ENCODE results near the gene SNRNP25.

Gene SNRNP25

DNA sequence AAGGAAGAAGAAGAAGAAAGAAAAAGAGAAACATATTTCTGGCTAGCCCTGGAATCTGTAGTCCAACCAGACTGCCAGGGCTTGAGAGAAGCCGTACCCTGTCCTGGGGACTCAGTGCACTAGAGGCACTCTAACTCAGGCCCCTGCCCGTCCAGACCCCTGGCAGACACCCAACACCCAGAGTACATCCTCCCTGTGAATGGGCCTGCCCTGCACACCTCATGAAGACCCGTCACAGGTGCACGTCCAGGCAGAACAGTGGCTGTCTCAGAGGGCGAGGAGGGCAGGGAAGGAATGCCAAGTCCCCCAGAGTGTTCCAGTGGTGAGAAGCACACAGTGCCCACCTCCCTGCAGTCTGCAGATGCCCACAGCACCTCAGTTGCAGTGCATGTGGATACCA lies 47.4 kb downstream of the SNRNP25 start:
- no peak overlapping the region for H3K27ac ChIP-seq (ENCODE audit: extremely low read depth, low read depth, low read length)
- H3K36me3 ChIP-seq (ENCODE audit: control insufficient read depth in 2 of 2, insufficient read depth in 1 of 2, low read length in 2 of 2) = peaks cover 0 to 41% of the 10 kb centered on the region in 2 experiments; a peak in 2 of 3 replicates
- H3K4me1 ChIP-seq (ENCODE audit: control insufficient read depth, insufficient read depth, low read length) = no peaks in the 10 kb centered on the region
- H3K4me3 ChIP-seq (ENCODE audit: low read depth, low read length) = no peak overlapping the region
- 0 out of 2 replicates have a peak, but pooled peaks have one; percentile 34 for TF ChIP-seq ZNF600 (tag by site-specific recombination; IDR thresholded peaks at IDR 0.05)
- TF ChIP-seq ZNF133 (tag by site-specific recombination; IDR thresholded peaks at IDR 0.05) = no peak
- TF ChIP-seq ZNF529 (tag by site-specific recombination; IDR thresholded peaks at IDR 0.05; ENCODE audit: insufficient replicate concordance) = no peak
- TF ChIP-seq SP2 (tag by site-specific recombination; IDR thresholded peaks at IDR 0.05) = no peak
- POLR2A ChIA-PET = no interaction called here
- H3K9me3 ChIP-seq (ENCODE audit: control insufficient read depth, insufficient read depth, low read depth, low read length) = no peaks in the 10 kb centered on the region
- CTCF ChIA-PET = interaction anchor here (7.7 kb wide), 1 partner anchor 36 kb away, joined by 80 read pairs; no protein-coding TSS in a partner anchor

DNA sequence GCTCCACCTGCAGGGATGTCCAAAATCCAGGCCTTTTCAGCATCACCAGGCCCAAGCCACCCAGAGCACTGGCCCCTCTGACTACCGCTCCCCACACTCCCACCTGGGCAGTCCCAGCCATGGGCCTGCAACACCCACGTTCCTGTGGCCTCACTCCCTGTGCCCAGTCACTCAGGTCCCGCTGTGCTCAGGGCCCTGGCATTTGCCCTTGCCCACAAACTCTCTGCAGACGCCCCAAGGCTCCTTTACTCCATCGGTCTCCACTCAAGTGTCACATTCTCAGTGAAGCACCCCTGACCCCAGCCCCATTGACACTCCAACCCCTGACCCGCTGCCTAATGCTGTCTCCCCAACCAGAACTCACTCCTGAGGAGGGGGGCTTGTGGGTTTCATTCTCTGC lies 48.0 kb downstream of the SNRNP25 start:
- Histone ChIP-seq H3K4me1 (ENCODE audit: control insufficient read depth, insufficient read depth, low read length) (no peaks in the 10 kb centered on the region), H3K4me3 (ENCODE audit: low read depth, low read length) (no peak overlapping the region), H3K9me3 (ENCODE audit: control insufficient read depth, insufficient read depth, low read depth, low read length) (no peaks in the 10 kb centered on the region), H3K36me3 (ENCODE audit: control insufficient read depth in 2 of 2, insufficient read depth in 1 of 2, low read length in 2 of 2) (peaks cover 0 to 38% of the 10 kb centered on the region in 2 experiments; a peak in 2 of 3 replicates), H3K27ac (ENCODE audit: extremely low read depth, low read depth, low read length) (no peak overlapping the region)
- ChIA-PET POLR2A (no interaction called here), CTCF (interaction anchor here (7.7 kb wide), 1 partner anchor 37 kb away, joined by 80 read pairs; no protein-coding TSS in a partner anchor)
- TF ChIP-seq ZNF777 (tag by site-specific recombination; IDR thresholded peaks at IDR 0.05; ENCODE audit: borderline replicate concordance) = no peak
- TF ChIP-seq ZNF776 (tag by site-specific recombination; IDR thresholded peaks at IDR 0.05; ENCODE audit: borderline replicate concordance) = no peak
- TF ChIP-seq ZNF843 (tag by site-specific recombination; IDR thresholded peaks at IDR 0.05) = no peak
- TF ChIP-seq ZNF544 (tag by site-specific recombination; IDR thresholded peaks at IDR 0.05) = no peak
- no peak for TF ChIP-seq HOXD13 (CRISPR knock-in tag; IDR thresholded peaks at IDR 0.05; ENCODE audit: borderline replicate concordance)
- no peak for TF ChIP-seq MZF1 (tag by site-specific recombination; IDR thresholded peaks at IDR 0.05; ENCODE audit: borderline replicate concordance)
- no peak for TF ChIP-seq ZNF549 (tag by site-specific recombination; IDR thresholded peaks at IDR 0.05)
- no peak for TF ChIP-seq ZNF121 (tag by site-specific recombination; IDR thresholded peaks at IDR 0.05)
- TF ChIP-seq ZBTB48 (tag by site-specific recombination; IDR thresholded peaks at IDR 0.05) = no peak
- TF ChIP-seq ZNF146 (tag by site-specific recombination; IDR thresholded peaks at IDR 0.05) = no peak
- TF ChIP-seq ZNF10 (tag by site-specific recombination; IDR thresholded peaks at IDR 0.05) = no peak
- no peak for TF ChIP-seq ZNF202 (tag by site-specific recombination; IDR thresholded peaks at IDR 0.05; ENCODE audit: borderline replicate concordance)
- no peak for TF ChIP-seq ZNF37A (tag by site-specific recombination; IDR thresholded peaks at IDR 0.05)
- TF ChIP-seq, protein P1, sequence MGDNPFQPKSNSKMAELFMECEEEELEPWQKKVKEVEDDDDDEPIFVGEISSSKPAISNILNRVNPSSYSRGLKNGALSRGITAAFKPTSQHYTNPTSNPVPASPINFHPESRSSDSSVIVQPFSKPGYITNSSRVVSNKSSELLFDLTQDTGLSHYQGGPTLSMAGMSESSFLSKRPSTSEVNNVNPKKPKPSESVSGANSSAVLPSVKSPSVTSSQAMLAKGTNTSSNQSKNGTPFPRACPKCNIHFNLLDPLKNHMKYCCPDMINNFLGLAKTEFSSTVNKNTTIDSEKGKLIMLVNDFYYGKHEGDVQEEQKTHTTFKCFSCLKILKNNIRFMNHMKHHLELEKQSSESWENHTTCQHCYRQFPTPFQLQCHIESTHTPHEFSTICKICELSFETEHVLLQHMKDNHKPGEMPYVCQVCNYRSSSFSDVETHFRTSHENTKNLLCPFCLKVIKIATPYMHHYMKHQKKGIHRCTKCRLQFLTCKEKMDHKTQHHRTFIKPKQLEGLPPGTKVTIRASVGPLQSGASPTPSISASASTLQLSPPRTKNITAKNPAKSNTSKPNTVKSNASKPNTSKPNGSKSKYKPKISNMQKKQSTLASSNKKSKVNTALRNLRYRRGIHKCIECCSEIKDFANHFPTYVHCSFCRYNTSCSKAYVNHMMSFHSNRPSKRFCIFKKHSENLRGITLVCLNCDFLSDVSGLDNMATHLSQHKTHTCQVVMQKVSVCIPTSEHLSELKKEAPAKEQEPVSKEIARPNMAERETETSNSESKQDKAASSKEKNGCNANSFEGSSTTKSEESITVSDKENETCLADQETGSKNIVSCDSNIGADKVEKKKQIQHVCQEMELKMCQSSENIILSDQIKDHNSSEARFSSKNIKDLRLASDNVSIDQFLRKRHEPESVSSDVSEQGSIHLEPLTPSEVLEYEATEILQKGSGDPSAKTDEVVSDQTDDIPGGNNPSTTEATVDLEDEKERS (tag by site-specific recombination; IDR thresholded peaks at IDR 0.05) = no peak
- TF ChIP-seq, protein P2, sequence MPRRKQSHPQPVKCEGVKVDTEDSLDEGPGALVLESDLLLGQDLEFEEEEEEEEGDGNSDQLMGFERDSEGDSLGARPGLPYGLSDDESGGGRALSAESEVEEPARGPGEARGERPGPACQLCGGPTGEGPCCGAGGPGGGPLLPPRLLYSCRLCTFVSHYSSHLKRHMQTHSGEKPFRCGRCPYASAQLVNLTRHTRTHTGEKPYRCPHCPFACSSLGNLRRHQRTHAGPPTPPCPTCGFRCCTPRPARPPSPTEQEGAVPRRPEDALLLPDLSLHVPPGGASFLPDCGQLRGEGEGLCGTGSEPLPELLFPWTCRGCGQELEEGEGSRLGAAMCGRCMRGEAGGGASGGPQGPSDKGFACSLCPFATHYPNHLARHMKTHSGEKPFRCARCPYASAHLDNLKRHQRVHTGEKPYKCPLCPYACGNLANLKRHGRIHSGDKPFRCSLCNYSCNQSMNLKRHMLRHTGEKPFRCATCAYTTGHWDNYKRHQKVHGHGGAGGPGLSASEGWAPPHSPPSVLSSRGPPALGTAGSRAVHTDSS (tag by site-specific recombination; IDR thresholded peaks at IDR 0.05) = no peak
- TF ChIP-seq, protein P3, sequence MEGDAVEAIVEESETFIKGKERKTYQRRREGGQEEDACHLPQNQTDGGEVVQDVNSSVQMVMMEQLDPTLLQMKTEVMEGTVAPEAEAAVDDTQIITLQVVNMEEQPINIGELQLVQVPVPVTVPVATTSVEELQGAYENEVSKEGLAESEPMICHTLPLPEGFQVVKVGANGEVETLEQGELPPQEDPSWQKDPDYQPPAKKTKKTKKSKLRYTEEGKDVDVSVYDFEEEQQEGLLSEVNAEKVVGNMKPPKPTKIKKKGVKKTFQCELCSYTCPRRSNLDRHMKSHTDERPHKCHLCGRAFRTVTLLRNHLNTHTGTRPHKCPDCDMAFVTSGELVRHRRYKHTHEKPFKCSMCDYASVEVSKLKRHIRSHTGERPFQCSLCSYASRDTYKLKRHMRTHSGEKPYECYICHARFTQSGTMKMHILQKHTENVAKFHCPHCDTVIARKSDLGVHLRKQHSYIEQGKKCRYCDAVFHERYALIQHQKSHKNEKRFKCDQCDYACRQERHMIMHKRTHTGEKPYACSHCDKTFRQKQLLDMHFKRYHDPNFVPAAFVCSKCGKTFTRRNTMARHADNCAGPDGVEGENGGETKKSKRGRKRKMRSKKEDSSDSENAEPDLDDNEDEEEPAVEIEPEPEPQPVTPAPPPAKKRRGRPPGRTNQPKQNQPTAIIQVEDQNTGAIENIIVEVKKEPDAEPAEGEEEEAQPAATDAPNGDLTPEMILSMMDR (tag by site-specific recombination; IDR thresholded peaks at IDR 0.05) = no peak
